ENCODE data around the gene SRSF4. TPM values are rescaled to one million over a fixed set of nuclear protein-coding genes. Genes with fewer than 3 reads are reported as not detected.

Gene SRSF4
- total and polyA plus RNA-seq, 2 donors (not counting 1 experiment from before 2014, with no cell fraction given), result 48.4 to 93.5 TPM

GRCh38 chr1:29200906-29201594 is 19.4 kb upstream of the SRSF4 start:
- no peaks in the 10 kb centered on the region for H3K79me2 ChIP-seq (ENCODE audit: control insufficient read depth, insufficient read depth, low read length)
- peaks cover 0 to 4% of the 10 kb centered on the region in 2 donors for H3K4me1 ChIP-seq (ENCODE audit: control insufficient read depth in 2 of 2, insufficient read depth in 2 of 2, low read length in 2 of 2)
- TF ChIP-seq CTCF (IDR thresholded peaks at IDR 0.05), result no peak
- ATAC-seq (ENCODE audit: low read depth) (no peak), DNase-seq (no peak)
- H3K27ac Mint-ChIP-seq, result no peak overlapping the region
- H3K4me3 Mint-ChIP-seq, result no peak overlapping the region
- H2AFZ ChIP-seq (ENCODE audit: insufficient read depth, low read depth, low read length, poor library complexity, severe bottlenecking), result no peak overlapping the region
- H3K4me2 ChIP-seq (replicated peaks; ENCODE audit: low read depth, low read length, poor library complexity, severe bottlenecking), result no peak overlapping the region
- H3K27me3 ChIP-seq (replicated peaks in 1 of 4; ENCODE audit: control extremely low read depth in 1 of 4, control insufficient read depth in 3 of 4, insufficient read depth in 4 of 4, low read length in 3 of 4), result no peaks in the 10 kb centered on the region
- H3K4me1 Mint-ChIP-seq, result peaks cover 2% of the 10 kb centered on the region
- H3K27me3 Mint-ChIP-seq, result no peaks in the 10 kb centered on the region
- intact Hi-C loops (cut with micrococcal nuclease), result no loop called here
- POLR2A ChIA-PET, result no interaction called here
- H3K9me3 Mint-ChIP-seq (ENCODE audit: insufficient read depth), result no peaks in the 10 kb centered on the region
- H3K4me3 ChIP-seq (ENCODE audit: control extremely low read depth in 1 of 5, extremely low read depth in 1 of 5, insufficient read depth in 1 of 5, low read depth in 2 of 5, low read length in 4 of 5), result no peak overlapping the region
- H3K9me3 ChIP-seq (ENCODE audit: control extremely low read depth in 1 of 3, control insufficient read depth in 2 of 3, insufficient read depth in 1 of 3, low read length in 2 of 3), result no peaks in the 10 kb centered on the region
- no peak overlapping the region for H3K9ac ChIP-seq (ENCODE audit: low read length)
- 100% methylated on average over 4 of the region's 5 CpGs for WGBS (ENCODE audit: insufficient coverage)
- H3K36me3 ChIP-seq (replicated peaks in 1 of 2; ENCODE audit: control extremely low read depth in 1 of 2, control insufficient read depth in 1 of 2, extremely low read depth in 1 of 2, insufficient read depth in 2 of 2, low read length in 1 of 2), result peaks cover 0 to 17% of the 10 kb centered on the region in 2 experiments
- no peak overlapping the region for H3K27ac ChIP-seq (ENCODE audit: low read length in 2 of 2)
- CTCF ChIA-PET, result interaction anchor here (0.6 to 5.9 kb wide), 15 partner anchors 14 to 841 kb away, joined by 3 to 112 read pairs (median 6); partner anchors contain the start of gene SRSF4
- peaks cover 6% of the 10 kb centered on the region for H4K20me1 ChIP-seq (ENCODE audit: control insufficient read depth, insufficient read depth, low read length, poor library complexity, severe bottlenecking)

GRCh38 chr1:29197993-29198392 is 16.3 kb upstream of the SRSF4 start:
- intact Hi-C loops (cut with micrococcal nuclease), result no loop called here
- Histone ChIP-seq H2AFZ (ENCODE audit: insufficient read depth, low read depth, low read length, poor library complexity, severe bottlenecking) (no peak overlapping the region), H3K4me3 (ENCODE audit: control extremely low read depth in 1 of 5, extremely low read depth in 1 of 5, insufficient read depth in 1 of 5, low read depth in 2 of 5, low read length in 4 of 5) (no peak overlapping the region), H3K27me3 (replicated peaks in 1 of 4; ENCODE audit: control extremely low read depth in 1 of 4, control insufficient read depth in 3 of 4, insufficient read depth in 4 of 4, low read length in 3 of 4) (no peaks in the 10 kb centered on the region), H3K79me2 (ENCODE audit: control insufficient read depth, insufficient read depth, low read length) (no peaks in the 10 kb centered on the region), H3K27ac (ENCODE audit: low read length in 2 of 2) (no peak overlapping the region), H3K4me2 (replicated peaks; ENCODE audit: low read depth, low read length, poor library complexity, severe bottlenecking) (no peak overlapping the region), H3K36me3 (replicated peaks in 1 of 2; ENCODE audit: control extremely low read depth in 1 of 2, control insufficient read depth in 1 of 2, extremely low read depth in 1 of 2, insufficient read depth in 2 of 2, low read length in 1 of 2) (peaks cover 0 to 11% of the 10 kb centered on the region in 2 experiments), H4K20me1 (ENCODE audit: control insufficient read depth, insufficient read depth, low read length, poor library complexity, severe bottlenecking) (peaks cover 6% of the 10 kb centered on the region), H3K9ac (ENCODE audit: low read length) (no peak overlapping the region), H3K9me3 (ENCODE audit: control extremely low read depth in 1 of 3, control insufficient read depth in 2 of 3, insufficient read depth in 1 of 3, low read length in 2 of 3) (no peaks in the 10 kb centered on the region), H3K4me1 (ENCODE audit: control insufficient read depth in 2 of 2, insufficient read depth in 2 of 2, low read length in 2 of 2) (peaks cover 0 to 4% of the 10 kb centered on the region in 2 donors)
- H3K9me3 Mint-ChIP-seq (ENCODE audit: insufficient read depth), result no peaks in the 10 kb centered on the region
- 99% methylated on average over 12 of the region's 12 CpGs for WGBS (ENCODE audit: insufficient coverage)
- ATAC-seq (ENCODE audit: low read depth), result no peak
- ChIA-PET CTCF (interaction anchor here (0.6 to 2.9 kb wide), 10 partner anchors 9 to 413 kb away, joined by 3 to 17 read pairs (median 6); partner anchors contain the start of gene SRSF4), POLR2A (interaction anchor here (1.0 kb wide), 1 partner anchor 17 kb away, joined by 3 read pairs; the partner anchor contains the start of gene SRSF4)
- H3K27ac Mint-ChIP-seq, result no peak overlapping the region
- no peaks in the 10 kb centered on the region for H3K27me3 Mint-ChIP-seq
- DNase-seq, result no peak
- TF ChIP-seq EZH2 (IDR thresholded peaks at IDR 0.05; ENCODE audit: borderline replicate concordance, insufficient read depth, low read depth, low read length, poor library complexity, severe bottlenecking) (no peak), CTCF (IDR thresholded peaks at IDR 0.05) (no peak)
- peaks cover 2% of the 10 kb centered on the region for H3K4me1 Mint-ChIP-seq
- H3K4me3 Mint-ChIP-seq, result no peak overlapping the region
